ENCODE measurements around the gene REEP5.

Gene REEP5

GRCh38 chr5:112854651-112855050 is 67.4 kb downstream of the REEP5 start:
- Mint-ChIP-seq H3K4me3 (no peak overlapping the region), H3K9me3 (peaks cover 10% of the 10 kb centered on the region), H3K36me3 (ENCODE audit: low read depth) (peaks cover 7% of the 10 kb centered on the region), H3K27ac (no peak overlapping the region), H3K27me3 (peaks cover 50% of the 10 kb centered on the region), H3K4me1 (ENCODE audit: low read depth) (no peaks in the 10 kb centered on the region)

- Mint-ChIP-seq H3K27me3 (peaks cover 26% of the 10 kb centered on the region), H3K4me3 (no peak overlapping the region), H3K27ac (no peak overlapping the region), H3K4me1 (ENCODE audit: low read depth) (peaks cover 5% of the 10 kb centered on the region), H3K36me3 (ENCODE audit: low read depth) (peaks cover 4% of the 10 kb centered on the region), H3K9me3 (peaks cover 5% of the 10 kb centered on the region)
Observed at GRCh38 chr5:112849912-112850311, 72.1 kb downstream of the REEP5 start.

GRCh38 chr5:112848116-112848811 is 73.8 kb downstream of the REEP5 start:
- Mint-ChIP-seq H3K9me3 (no peaks in the 10 kb centered on the region), H3K36me3 (ENCODE audit: low read depth) (no peaks in the 10 kb centered on the region), H3K27me3 (peaks cover 12% of the 10 kb centered on the region), H3K4me1 (ENCODE audit: low read depth) (peaks cover 5% of the 10 kb centered on the region), H3K27ac (peak overlapping the region; percentile 34), H3K4me3 (no peak overlapping the region)

GRCh38 chr5:112847306-112847705 is 74.7 kb downstream of the REEP5 start:
- H3K27ac Mint-ChIP-seq, result no peak overlapping the region
- peaks cover 3% of the 10 kb centered on the region for H3K36me3 Mint-ChIP-seq (ENCODE audit: low read depth)
- H3K9me3 Mint-ChIP-seq, result no peaks in the 10 kb centered on the region
- H3K4me3 Mint-ChIP-seq, result no peak overlapping the region
- H3K4me1 Mint-ChIP-seq (ENCODE audit: low read depth), result peaks cover 5% of the 10 kb centered on the region
- H3K27me3 Mint-ChIP-seq, result peaks cover 8% of the 10 kb centered on the region

- Mint-ChIP-seq H3K36me3 (ENCODE audit: low read depth) (peaks cover 3% of the 10 kb centered on the region), H3K27ac (no peak overlapping the region), H3K4me3 (no peak overlapping the region), H3K4me1 (ENCODE audit: low read depth) (peaks cover 5% of the 10 kb centered on the region), H3K27me3 (peaks cover 5% of the 10 kb centered on the region), H3K9me3 (no peaks in the 10 kb centered on the region)
Observed at GRCh38 chr5:112846556-112846955, 75.5 kb downstream of the REEP5 start.

- peaks cover 5% of the 10 kb centered on the region for H3K4me1 Mint-ChIP-seq (ENCODE audit: low read depth)
- no peaks in the 10 kb centered on the region for H3K9me3 Mint-ChIP-seq
- H3K27me3 Mint-ChIP-seq, result no peaks in the 10 kb centered on the region
- H3K27ac Mint-ChIP-seq, result no peak overlapping the region
- H3K4me3 Mint-ChIP-seq, result no peak overlapping the region
- H3K36me3 Mint-ChIP-seq (ENCODE audit: low read depth), result peaks cover 12% of the 10 kb centered on the region
Observed at GRCh38 chr5:112844489-112844888, 77.5 kb downstream of the REEP5 start.

GRCh38 chr5:112833971-112834370 is 88.1 kb downstream of the REEP5 start:
- Mint-ChIP-seq H3K9me3 (no peaks in the 10 kb centered on the region), H3K36me3 (ENCODE audit: low read depth) (peaks cover 33% of the 10 kb centered on the region), H3K27me3 (no peaks in the 10 kb centered on the region), H3K27ac (no peak overlapping the region), H3K4me1 (ENCODE audit: low read depth) (no peaks in the 10 kb centered on the region), H3K4me3 (no peak overlapping the region)

- Mint-ChIP-seq H3K9me3 (no peaks in the 10 kb centered on the region), H3K4me1 (ENCODE audit: low read depth) (no peaks in the 10 kb centered on the region), H3K36me3 (ENCODE audit: low read depth) (peaks cover 26% of the 10 kb centered on the region), H3K27ac (no peak overlapping the region), H3K27me3 (no peaks in the 10 kb centered on the region), H3K4me3 (no peak overlapping the region)
Observed at GRCh38 chr5:112830378-112830777, 91.6 kb downstream of the REEP5 start.

Data from stimulated activated naive CD8-positive, alpha-beta T cell treated with anti-CD3 and anti-CD28 coated beads, Interleukin-15, Interleukin-2, amounts not matched to agents 100 ng/mL and 50 ng/mL, for 24 hours (primary cell).